ENCODE measurements around the gene LHX1.
A peak's percentile ranks its signal among the peaks of the same experiment; 100 is the strongest.

Gene LHX1

DNA sequence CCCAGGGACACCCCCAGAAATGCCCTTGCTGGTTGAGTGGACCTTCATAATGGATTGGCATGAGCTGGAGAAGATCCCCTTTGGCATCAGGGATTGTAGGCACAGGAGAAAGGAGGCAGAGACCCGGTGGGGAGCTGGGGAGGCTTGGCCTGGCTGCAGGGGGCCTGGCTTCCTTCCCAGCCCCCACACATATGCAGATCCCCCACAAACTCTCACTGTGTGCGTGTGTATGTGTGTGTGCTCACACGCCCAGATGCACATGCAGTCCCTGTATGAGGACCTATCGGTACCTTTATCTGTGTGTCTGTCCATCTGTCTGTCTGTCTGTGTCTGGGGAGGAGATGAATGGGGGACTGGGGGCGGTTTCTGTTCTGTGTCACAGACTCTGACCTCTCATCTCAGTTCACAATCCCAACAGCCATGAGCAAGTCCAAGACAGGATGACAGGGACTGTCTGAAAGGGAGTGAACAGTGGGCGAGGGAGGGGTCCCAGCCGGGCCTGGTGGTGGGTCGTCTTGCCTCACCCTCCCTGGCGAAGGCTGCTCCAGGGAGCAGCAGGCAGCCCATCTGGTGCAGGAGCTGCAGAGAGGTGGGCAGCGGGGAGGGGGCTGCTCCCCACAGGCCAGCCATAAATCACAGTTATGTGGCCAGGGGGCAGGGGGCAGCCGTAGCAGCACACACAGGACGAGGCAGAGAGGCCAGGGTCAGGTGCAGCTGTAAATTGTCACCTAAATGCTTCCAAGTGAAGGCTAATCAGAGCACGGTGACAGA lies 46.7 kb upstream of the LHX1 start:
- Histone ChIP-seq H3K4me2 (ENCODE audit: insufficient read depth, low read length) (no peak overlapping the region), H3K27me3 (ENCODE audit: insufficient read depth, low read length, poor library complexity) (peaks cover 20% of the 10 kb centered on the region), H3K79me2 (ENCODE audit: insufficient read depth, low read length) (no peaks in the 10 kb centered on the region), H3K27ac (ENCODE audit: low read length) (no peak overlapping the region), H3K4me1 (ENCODE audit: insufficient read depth, low read length) (no peaks in the 10 kb centered on the region), H4K20me1 (ENCODE audit: insufficient read depth, low read length) (no peaks in the 10 kb centered on the region), H3K36me3 (ENCODE audit: insufficient read depth, low read length) (no peaks in the 10 kb centered on the region), H3K4me3 (ENCODE audit: low read depth in 1 of 2, low read length in 2 of 2) (no peak overlapping the region), H3K9ac (ENCODE audit: low read depth, low read length) (no peak overlapping the region), H2AFZ (ENCODE audit: low read depth, low read length) (no peak overlapping the region), H3K9me3 (ENCODE audit: insufficient read depth, low read length, severe bottlenecking) (no peaks in the 10 kb centered on the region)
- ATAC-seq (ENCODE audit: insufficient read depth, low read depth) (no peak), DNase-seq (no peak)
- TF ChIP-seq EZH2 (IDR thresholded peaks at IDR 0.05; ENCODE audit: borderline replicate concordance, low read depth, low read length, severe bottlenecking) = no peak
- TF ChIP-seq, protein P1, sequence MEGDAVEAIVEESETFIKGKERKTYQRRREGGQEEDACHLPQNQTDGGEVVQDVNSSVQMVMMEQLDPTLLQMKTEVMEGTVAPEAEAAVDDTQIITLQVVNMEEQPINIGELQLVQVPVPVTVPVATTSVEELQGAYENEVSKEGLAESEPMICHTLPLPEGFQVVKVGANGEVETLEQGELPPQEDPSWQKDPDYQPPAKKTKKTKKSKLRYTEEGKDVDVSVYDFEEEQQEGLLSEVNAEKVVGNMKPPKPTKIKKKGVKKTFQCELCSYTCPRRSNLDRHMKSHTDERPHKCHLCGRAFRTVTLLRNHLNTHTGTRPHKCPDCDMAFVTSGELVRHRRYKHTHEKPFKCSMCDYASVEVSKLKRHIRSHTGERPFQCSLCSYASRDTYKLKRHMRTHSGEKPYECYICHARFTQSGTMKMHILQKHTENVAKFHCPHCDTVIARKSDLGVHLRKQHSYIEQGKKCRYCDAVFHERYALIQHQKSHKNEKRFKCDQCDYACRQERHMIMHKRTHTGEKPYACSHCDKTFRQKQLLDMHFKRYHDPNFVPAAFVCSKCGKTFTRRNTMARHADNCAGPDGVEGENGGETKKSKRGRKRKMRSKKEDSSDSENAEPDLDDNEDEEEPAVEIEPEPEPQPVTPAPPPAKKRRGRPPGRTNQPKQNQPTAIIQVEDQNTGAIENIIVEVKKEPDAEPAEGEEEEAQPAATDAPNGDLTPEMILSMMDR (IDR thresholded peaks at IDR 0.05; ENCODE audit: borderline replicate concordance, extremely low read depth, low read length, poor library complexity, severe bottlenecking) = no peak

DNA sequence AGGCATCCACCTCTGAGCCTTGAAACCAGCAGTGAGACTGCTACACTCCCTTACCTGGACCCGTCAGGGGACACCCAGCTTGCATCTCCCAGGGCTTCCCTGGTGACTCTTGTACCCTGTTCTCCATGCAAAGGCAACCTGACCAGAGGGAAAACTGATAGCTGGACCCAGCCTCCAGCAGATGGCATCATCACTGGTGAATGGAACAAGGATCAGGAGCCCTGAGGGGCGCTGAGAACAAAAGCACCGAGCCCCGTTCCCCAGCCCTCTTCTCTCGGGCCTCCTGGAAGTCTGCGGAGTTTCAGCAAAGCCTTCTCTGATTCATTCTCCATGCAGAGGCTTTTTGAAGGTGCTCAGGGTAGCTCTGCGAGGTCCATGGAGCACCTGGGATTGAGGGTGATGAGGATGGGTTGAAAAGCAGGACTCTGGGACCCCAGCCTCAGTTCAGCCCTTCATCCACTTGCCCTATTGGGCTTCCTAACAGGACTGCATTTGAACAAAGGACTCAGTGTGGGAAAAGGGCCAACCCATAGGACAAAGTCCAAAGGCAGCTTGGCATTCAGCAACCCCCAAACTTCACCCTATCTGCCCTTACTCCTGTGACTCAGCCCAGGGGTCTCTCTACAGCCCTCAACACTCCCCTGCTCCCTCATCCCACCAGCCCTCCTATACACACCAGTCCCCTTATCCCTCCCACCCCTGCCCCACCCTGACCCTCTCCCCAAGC lies 45.0 kb upstream of the LHX1 start:
- TF ChIP-seq, protein P1 (IDR thresholded peaks at IDR 0.05; ENCODE audit: borderline replicate concordance, extremely low read depth, low read length, poor library complexity, severe bottlenecking) = peak; percentile 9
- no peak for TF ChIP-seq EZH2 (IDR thresholded peaks at IDR 0.05; ENCODE audit: borderline replicate concordance, low read depth, low read length, severe bottlenecking)
- no peak overlapping the region for H3K27ac ChIP-seq (ENCODE audit: low read length)
- ATAC-seq (ENCODE audit: insufficient read depth, low read depth) = no peak
- no peak overlapping the region for H3K4me3 ChIP-seq (ENCODE audit: low read depth in 1 of 2, low read length in 2 of 2)
- no peaks in the 10 kb centered on the region for H4K20me1 ChIP-seq (ENCODE audit: insufficient read depth, low read length)
- H3K79me2 ChIP-seq (ENCODE audit: insufficient read depth, low read length) = no peaks in the 10 kb centered on the region
- no peaks in the 10 kb centered on the region for H3K4me1 ChIP-seq (ENCODE audit: insufficient read depth, low read length)
- H3K9ac ChIP-seq (ENCODE audit: low read depth, low read length) = no peak overlapping the region
- H2AFZ ChIP-seq (ENCODE audit: low read depth, low read length) = no peak overlapping the region
- H3K9me3 ChIP-seq (ENCODE audit: insufficient read depth, low read length, severe bottlenecking) = no peaks in the 10 kb centered on the region
- H3K36me3 ChIP-seq (ENCODE audit: insufficient read depth, low read length) = no peaks in the 10 kb centered on the region
- peaks cover 21% of the 10 kb centered on the region for H3K27me3 ChIP-seq (ENCODE audit: insufficient read depth, low read length, poor library complexity)
- DNase-seq = no peak
- H3K4me2 ChIP-seq (ENCODE audit: insufficient read depth, low read length) = no peak overlapping the region

DNA sequence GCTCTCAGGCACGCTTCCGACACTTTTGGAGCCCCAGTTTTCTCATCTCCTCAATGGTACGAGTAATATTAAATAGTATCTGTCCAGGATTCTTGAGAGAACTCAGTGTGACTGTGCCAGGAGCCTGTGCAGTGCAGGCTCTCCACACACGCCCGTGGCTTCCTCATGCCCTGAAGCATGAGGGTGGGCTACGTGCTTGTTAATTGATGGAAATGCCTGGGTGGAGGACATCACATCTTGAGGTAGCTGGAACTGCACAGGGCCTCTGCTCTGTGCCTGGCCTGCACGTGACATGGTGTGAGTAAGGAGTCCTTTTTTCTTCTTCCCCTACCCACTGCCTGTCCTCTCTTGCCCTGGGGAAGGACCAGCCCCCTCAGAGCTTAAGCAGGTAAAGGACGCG lies 43.1 kb upstream of the LHX1 start:
- TF ChIP-seq EZH2 (IDR thresholded peaks at IDR 0.05; ENCODE audit: borderline replicate concordance, low read depth, low read length, severe bottlenecking) = no peak
- TF ChIP-seq, protein P1 (IDR thresholded peaks at IDR 0.05; ENCODE audit: borderline replicate concordance, extremely low read depth, low read length, poor library complexity, severe bottlenecking) = no peak

More for the DNA sequence above, 43.1 kb upstream of the LHX1 start:
- H3K36me3 ChIP-seq (ENCODE audit: insufficient read depth, low read length) = no peaks in the 10 kb centered on the region
- DNase-seq (no peak), ATAC-seq (ENCODE audit: insufficient read depth, low read depth) (no peak)
- H3K4me2 ChIP-seq (ENCODE audit: insufficient read depth, low read length) = no peak overlapping the region
- H3K27me3 ChIP-seq (ENCODE audit: insufficient read depth, low read length, poor library complexity) = peaks cover 20% of the 10 kb centered on the region
- H3K4me1 ChIP-seq (ENCODE audit: insufficient read depth, low read length) = no peaks in the 10 kb centered on the region
- H4K20me1 ChIP-seq (ENCODE audit: insufficient read depth, low read length) = no peaks in the 10 kb centered on the region
- H3K79me2 ChIP-seq (ENCODE audit: insufficient read depth, low read length) = no peaks in the 10 kb centered on the region
- H3K9ac ChIP-seq (ENCODE audit: low read depth, low read length) = no peak overlapping the region
- H3K9me3 ChIP-seq (ENCODE audit: insufficient read depth, low read length, severe bottlenecking) = no peaks in the 10 kb centered on the region
- H3K27ac ChIP-seq (ENCODE audit: low read length) = no peak overlapping the region
- no peak overlapping the region for H3K4me3 ChIP-seq (ENCODE audit: low read depth in 1 of 2, low read length in 2 of 2)
- H2AFZ ChIP-seq (ENCODE audit: low read depth, low read length) = no peak overlapping the region

All from DND-41 (cell line).